Activated CD8-positive, alpha-beta T cell treated with anti-CD3 and anti-CD28 coated beads, Interleukin-2, amount 10 ng/mL, durations not matched to agents 7 days and 5 days (primary cell): ENCODE data around the gene RASSF3. TPM values are rescaled to one million over a fixed set of nuclear protein-coding genes. Genes with fewer than 3 reads are reported as not detected.
A peak's percentile ranks its signal among the peaks of the same experiment; 100 is the strongest.

Source experiments
- ATAC-seq: fragments of 150-1000 bp; cut with Tn5 transposase; one replicate; pipeline ENCODE4 v1.10.0; 2021; ENCODE audit warnings: moderate library complexity
- CTCF ChIA-PET: fragments of 350-600 bp; sonication (Branson Sonifier 250); formaldehyde crosslinking; loops from one replicate; lab custom pipeline; 2021; ENCODE audit warnings: antibody characterized with exemption; lab: Charles Lee
- POLR2A ChIA-PET: fragments of 350-600 bp; sonication (Branson Sonifier 250); formaldehyde crosslinking; loops from one replicate; lab custom pipeline; 2021; ENCODE audit warnings: antibody characterized with exemption; lab: Charles Lee
- DNase-seq: peaks from one replicate; pipeline ENCODE4 v3.0.0-alpha.2; 2020
- H3K27ac Mint-ChIP-seq: one replicate; pipeline ENCODE4 v1.8.0; 2021; ENCODE audit warnings: mild to moderate bottlenecking, mixed read lengths
- H3K27me3 Mint-ChIP-seq: one replicate; pipeline ENCODE4 v1.8.0; 2021; ENCODE audit warnings: low read depth, mixed read lengths
- H3K36me3 Mint-ChIP-seq: one replicate; pipeline ENCODE4 v1.8.0; 2021; ENCODE audit warnings: low read depth, mixed read lengths
- H3K4me1 Mint-ChIP-seq: one replicate; pipeline ENCODE4 v1.8.0; 2021; ENCODE audit warnings: low read depth, mixed read lengths
- H3K4me3 Mint-ChIP-seq: one replicate; pipeline ENCODE4 v1.8.0; 2021; ENCODE audit warnings: mild to moderate bottlenecking, mixed read lengths
- H3K9me3 Mint-ChIP-seq: one replicate; pipeline ENCODE4 v1.8.0; 2022; ENCODE audit warnings: mixed read lengths; ENCODE audit not compliant: insufficient read depth
- total RNA-seq, 2 experiments: library from RNA; stranded (reverse); gene quantifications; one replicate each; pipeline ENCODE4 v1.2.3, GENCODE V29; 2021

Gene RASSF3
- total RNA-seq, 2 experiments from 2014 or later, result 61.7 to 63.7 TPM

- ChIA-PET CTCF (interaction anchor here (1.1 to 1.4 kb wide), 4 partner anchors 10 to 184 kb away, joined by 3 to 5 read pairs (median 4); no protein-coding TSS in a partner anchor), POLR2A (no interaction called here)
- H3K27ac Mint-ChIP-seq, result no peak overlapping the region
- no peak for ATAC-seq
- H3K9me3 Mint-ChIP-seq, result no peaks in the 10 kb centered on the region
- H3K27me3 Mint-ChIP-seq, result no peaks in the 10 kb centered on the region
- DNase-seq, result no peak
- H3K4me1 Mint-ChIP-seq, result peaks cover 34% of the 10 kb centered on the region
- peaks cover 38% of the 10 kb centered on the region for H3K36me3 Mint-ChIP-seq
- H3K4me3 Mint-ChIP-seq, result no peak overlapping the region
These were observed 123.6 kb downstream of the RASSF3 start for GRCh38 chr12:64733857-64734256.

- ATAC-seq (no peak), DNase-seq (no peak)
- no peaks in the 10 kb centered on the region for H3K27me3 Mint-ChIP-seq
- H3K4me1 Mint-ChIP-seq, result peaks cover 27% of the 10 kb centered on the region
- CTCF ChIA-PET, result interaction anchor here (0.6 to 2.5 kb wide), 2 partner anchors 11 to 387 kb away, joined by 3 to 6 read pairs; no protein-coding TSS in a partner anchor
- H3K36me3 Mint-ChIP-seq, result peaks cover 50% of the 10 kb centered on the region
- POLR2A ChIA-PET, result no interaction called here
- H3K4me3 Mint-ChIP-seq, result no peak overlapping the region
- H3K27ac Mint-ChIP-seq, result no peak overlapping the region
- no peaks in the 10 kb centered on the region for H3K9me3 Mint-ChIP-seq
These were observed 125.1 kb downstream of the RASSF3 start for GRCh38 chr12:64735442-64735841.

DNA sequence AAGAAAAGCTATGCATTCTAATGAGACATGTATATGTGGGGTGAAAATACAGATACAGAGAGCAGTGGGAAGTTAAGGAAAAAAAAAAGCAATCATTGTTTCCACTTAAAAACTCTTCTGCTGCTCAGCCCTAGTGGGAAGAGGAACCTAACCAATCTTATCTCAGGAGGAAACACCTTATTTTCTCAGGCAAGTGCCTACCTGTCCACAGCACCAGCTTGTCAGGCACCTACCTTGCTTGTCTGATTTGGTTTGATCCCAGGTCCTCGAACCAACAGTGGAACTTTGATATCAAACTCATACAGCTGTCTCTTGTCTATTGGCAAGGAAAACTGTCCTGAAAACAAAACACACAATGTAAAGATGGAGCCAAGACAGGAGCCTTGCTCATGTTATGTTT lies 126.5 kb downstream of the RASSF3 start:
- no peaks in the 10 kb centered on the region for H3K9me3 Mint-ChIP-seq
- H3K27ac Mint-ChIP-seq, result no peak overlapping the region
- ATAC-seq, result no peak
- DNase-seq, result no peak
- ChIA-PET CTCF (interaction anchor here (1.6 to 2.5 kb wide), 2 partner anchors 10 to 13 kb away, joined by 4 to 6 read pairs; no protein-coding TSS in a partner anchor), POLR2A (no interaction called here)
- no peak overlapping the region for H3K4me3 Mint-ChIP-seq
- H3K4me1 Mint-ChIP-seq, result peaks cover 19% of the 10 kb centered on the region
- H3K36me3 Mint-ChIP-seq, result peaks cover 50% of the 10 kb centered on the region
- H3K27me3 Mint-ChIP-seq, result no peaks in the 10 kb centered on the region

GRCh38 chr12:64737539-64737938 lies 127.2 kb downstream of the RASSF3 start:
- H3K4me3 Mint-ChIP-seq, result no peak overlapping the region
- H3K9me3 Mint-ChIP-seq, result no peaks in the 10 kb centered on the region
- H3K4me1 Mint-ChIP-seq, result peaks cover 19% of the 10 kb centered on the region
- H3K27ac Mint-ChIP-seq, result peak overlapping the region; percentile 79
- ChIA-PET CTCF (interaction anchor here (1.6 kb wide), 1 partner anchor 14 kb away, joined by 4 read pairs; no protein-coding TSS in a partner anchor), POLR2A (no interaction called here)
- H3K27me3 Mint-ChIP-seq, result no peaks in the 10 kb centered on the region
- ATAC-seq, result peak; percentile 47
- DNase-seq, result peak; percentile 49
- peaks cover 54% of the 10 kb centered on the region for H3K36me3 Mint-ChIP-seq

- ChIA-PET CTCF (interaction anchor here (0.6 to 1.3 kb wide), 2 partner anchors 16 to 205 kb away, joined by 3 to 4 read pairs; no protein-coding TSS in a partner anchor), POLR2A (no interaction called here)
- DNase-seq (no peak), ATAC-seq (no peak)
- H3K27ac Mint-ChIP-seq, result no peak overlapping the region
- no peaks in the 10 kb centered on the region for H3K9me3 Mint-ChIP-seq
- H3K27me3 Mint-ChIP-seq, result no peaks in the 10 kb centered on the region
- H3K36me3 Mint-ChIP-seq, result peaks cover 71% of the 10 kb centered on the region
- H3K4me1 Mint-ChIP-seq, result peaks cover 19% of the 10 kb centered on the region
- H3K4me3 Mint-ChIP-seq, result no peak overlapping the region
These were observed 129.5 kb downstream of the RASSF3 start for GRCh38 chr12:64739778-64740177.

- Mint-ChIP-seq H3K4me3 (no peak overlapping the region), H3K4me1 (peaks cover 21% of the 10 kb centered on the region), H3K36me3 (peaks cover 76% of the 10 kb centered on the region), H3K27ac (no peak overlapping the region), H3K27me3 (no peaks in the 10 kb centered on the region), H3K9me3 (no peaks in the 10 kb centered on the region)
- CTCF ChIA-PET, result interaction anchor here (1.3 kb wide), 1 partner anchor 17 kb away, joined by 4 read pairs; no protein-coding TSS in a partner anchor
- DNase-seq (no peak), ATAC-seq (no peak)
- POLR2A ChIA-PET, result no interaction called here
These were observed 130.4 kb downstream of the RASSF3 start for GRCh38 chr12:64740646-64741045.

DNA sequence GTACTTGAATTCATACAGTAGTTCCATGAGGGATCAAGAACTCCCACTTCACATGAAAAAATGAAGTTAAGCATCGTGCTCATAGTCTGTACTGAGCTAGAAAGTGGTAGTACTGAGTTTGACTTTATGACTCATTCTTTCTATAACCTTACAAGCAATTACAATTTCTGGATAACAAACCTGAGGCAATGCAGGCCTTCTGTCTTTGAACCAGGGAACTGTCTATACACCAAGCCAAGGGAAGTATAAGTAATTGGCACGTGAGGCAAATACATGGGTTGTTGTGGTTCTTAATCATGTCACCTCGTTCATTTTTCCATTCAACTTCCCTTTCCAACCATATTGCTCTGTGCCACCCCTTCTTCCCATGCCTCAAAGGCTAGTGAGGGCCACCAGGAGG lies 132.1 kb downstream of the RASSF3 start:
- POLR2A ChIA-PET, result no interaction called here
- DNase-seq (no peak), ATAC-seq (no peak)
- H3K36me3 Mint-ChIP-seq, result peaks cover 62% of the 10 kb centered on the region
- H3K4me1 Mint-ChIP-seq, result peaks cover 10% of the 10 kb centered on the region
- no peaks in the 10 kb centered on the region for H3K9me3 Mint-ChIP-seq
- no peaks in the 10 kb centered on the region for H3K27me3 Mint-ChIP-seq
- CTCF ChIA-PET, result no interaction called here
- no peak overlapping the region for H3K4me3 Mint-ChIP-seq
- no peak overlapping the region for H3K27ac Mint-ChIP-seq

DNA sequence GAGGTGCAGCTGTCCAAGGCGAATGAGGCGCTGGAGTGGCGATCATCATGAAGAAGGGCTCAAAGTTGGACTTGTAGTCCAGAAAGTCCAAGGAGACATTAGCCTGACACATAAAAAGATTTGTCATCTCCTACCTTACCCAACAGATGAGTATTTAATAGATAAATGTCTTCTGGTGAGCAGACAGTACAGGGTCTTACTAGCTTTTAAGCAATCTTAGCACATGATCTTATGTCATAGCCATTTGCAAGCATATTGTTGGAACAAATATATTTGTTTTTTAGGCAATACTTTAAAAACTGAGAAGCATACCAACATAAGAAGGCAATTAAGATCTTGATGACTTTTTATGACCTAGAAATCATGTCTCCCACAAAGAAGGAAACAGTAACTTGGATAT lies 132.9 kb downstream of the RASSF3 start:
- DNase-seq (no peak), ATAC-seq (no peak)
- H3K4me3 Mint-ChIP-seq, result no peak overlapping the region
- H3K9me3 Mint-ChIP-seq, result no peaks in the 10 kb centered on the region
- H3K36me3 Mint-ChIP-seq, result peaks cover 62% of the 10 kb centered on the region
- ChIA-PET POLR2A (no interaction called here), CTCF (interaction anchor here (0.8 to 1.4 kb wide), 2 partner anchors 28 to 77 kb away, joined by 3 to 4 read pairs; no protein-coding TSS in a partner anchor)
- H3K4me1 Mint-ChIP-seq, result peaks cover 4% of the 10 kb centered on the region
- no peaks in the 10 kb centered on the region for H3K27me3 Mint-ChIP-seq
- H3K27ac Mint-ChIP-seq, result no peak overlapping the region

GRCh38 chr12:64744422-64745258 lies 134.3 kb downstream of the RASSF3 start:
- no peaks in the 10 kb centered on the region for H3K9me3 Mint-ChIP-seq
- H3K27me3 Mint-ChIP-seq, result no peaks in the 10 kb centered on the region
- DNase-seq (no peak), ATAC-seq (no peak)
- CTCF ChIA-PET, result interaction anchor here (1.4 to 1.6 kb wide), 2 partner anchors 30 to 52 kb away, joined by 4 to 5 read pairs; no protein-coding TSS in a partner anchor
- H3K27ac Mint-ChIP-seq, result no peak overlapping the region
- peaks cover 56% of the 10 kb centered on the region for H3K36me3 Mint-ChIP-seq
- POLR2A ChIA-PET, result no interaction called here
- peaks cover 2% of the 10 kb centered on the region for H3K4me1 Mint-ChIP-seq
- no peak overlapping the region for H3K4me3 Mint-ChIP-seq

GRCh38 chr12:64745259-64745807 lies 135.0 kb downstream of the RASSF3 start:
- ATAC-seq, result no peak
- no peak for DNase-seq
- ChIA-PET CTCF (interaction anchor here (1.6 to 1.7 kb wide), 2 partner anchors 9 to 51 kb away, joined by 5 to 6 read pairs; no protein-coding TSS in a partner anchor), POLR2A (no interaction called here)
- H3K27me3 Mint-ChIP-seq, result no peaks in the 10 kb centered on the region
- no peak overlapping the region for H3K27ac Mint-ChIP-seq
- peaks cover 2% of the 10 kb centered on the region for H3K4me1 Mint-ChIP-seq
- no peaks in the 10 kb centered on the region for H3K9me3 Mint-ChIP-seq
- peaks cover 50% of the 10 kb centered on the region for H3K36me3 Mint-ChIP-seq
- no peak overlapping the region for H3K4me3 Mint-ChIP-seq

DNA sequence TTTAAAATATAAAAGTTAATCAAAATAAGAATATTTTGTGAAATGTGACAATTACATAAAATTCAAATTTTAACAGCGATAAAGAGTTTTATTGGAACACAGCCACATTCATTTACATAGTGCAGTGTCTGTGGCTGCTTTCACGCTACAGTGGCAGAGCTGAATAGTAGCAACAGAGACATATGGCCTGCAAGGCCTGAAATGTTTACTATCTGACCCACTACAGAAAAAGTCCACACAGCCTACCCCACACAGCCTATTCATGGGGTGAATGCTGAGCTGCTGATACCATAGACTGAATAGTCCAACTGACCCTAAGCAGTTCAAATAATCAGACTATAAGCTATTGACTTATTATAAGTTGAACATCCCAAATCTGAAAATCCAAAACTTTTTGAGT lies 135.7 kb downstream of the RASSF3 start:
- ATAC-seq (no peak), DNase-seq (no peak)
- H3K4me3 Mint-ChIP-seq, result no peak overlapping the region
- no peak overlapping the region for H3K27ac Mint-ChIP-seq
- H3K9me3 Mint-ChIP-seq, result no peaks in the 10 kb centered on the region
- ChIA-PET CTCF (interaction anchor here (1.3 to 1.7 kb wide), 3 partner anchors 10 to 197 kb away, joined by 3 to 6 read pairs (median 5); no protein-coding TSS in a partner anchor), POLR2A (no interaction called here)
- H3K4me1 Mint-ChIP-seq, result peaks cover 2% of the 10 kb centered on the region
- no peaks in the 10 kb centered on the region for H3K27me3 Mint-ChIP-seq
- peaks cover 51% of the 10 kb centered on the region for H3K36me3 Mint-ChIP-seq
